HEK293 (cell line): ENCODE data around the gene FXYD6.

Source experiments
- REST ChIP-seq: fragments of 450-650 bp; formaldehyde crosslinking; IDR thresholded peaks from 2 replicates; pipeline ENCODE4 v1.5.1; 2016; ENCODE audit warnings: missing biosample characterization, missing genetic modification characterization
- TF ChIP-seq, protein P1 (sequence below): fragments of 450-650 bp; formaldehyde crosslinking; IDR thresholded peaks from 2 replicates; pipeline ENCODE4 v1.5.1; 2016; ENCODE audit warnings: missing biosample characterization, missing genetic modification characterization

- no peak for TF ChIP-seq REST (tag by site-specific recombination)
- TF ChIP-seq, protein P1, sequence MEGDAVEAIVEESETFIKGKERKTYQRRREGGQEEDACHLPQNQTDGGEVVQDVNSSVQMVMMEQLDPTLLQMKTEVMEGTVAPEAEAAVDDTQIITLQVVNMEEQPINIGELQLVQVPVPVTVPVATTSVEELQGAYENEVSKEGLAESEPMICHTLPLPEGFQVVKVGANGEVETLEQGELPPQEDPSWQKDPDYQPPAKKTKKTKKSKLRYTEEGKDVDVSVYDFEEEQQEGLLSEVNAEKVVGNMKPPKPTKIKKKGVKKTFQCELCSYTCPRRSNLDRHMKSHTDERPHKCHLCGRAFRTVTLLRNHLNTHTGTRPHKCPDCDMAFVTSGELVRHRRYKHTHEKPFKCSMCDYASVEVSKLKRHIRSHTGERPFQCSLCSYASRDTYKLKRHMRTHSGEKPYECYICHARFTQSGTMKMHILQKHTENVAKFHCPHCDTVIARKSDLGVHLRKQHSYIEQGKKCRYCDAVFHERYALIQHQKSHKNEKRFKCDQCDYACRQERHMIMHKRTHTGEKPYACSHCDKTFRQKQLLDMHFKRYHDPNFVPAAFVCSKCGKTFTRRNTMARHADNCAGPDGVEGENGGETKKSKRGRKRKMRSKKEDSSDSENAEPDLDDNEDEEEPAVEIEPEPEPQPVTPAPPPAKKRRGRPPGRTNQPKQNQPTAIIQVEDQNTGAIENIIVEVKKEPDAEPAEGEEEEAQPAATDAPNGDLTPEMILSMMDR (tag by site-specific recombination), result no peak
Measured at GRCh38 chr11:117872420-117872961, 4.0 kb downstream of the FXYD6 start.
